Measurements from ENCODE around the gene KYNU.

DNA sequence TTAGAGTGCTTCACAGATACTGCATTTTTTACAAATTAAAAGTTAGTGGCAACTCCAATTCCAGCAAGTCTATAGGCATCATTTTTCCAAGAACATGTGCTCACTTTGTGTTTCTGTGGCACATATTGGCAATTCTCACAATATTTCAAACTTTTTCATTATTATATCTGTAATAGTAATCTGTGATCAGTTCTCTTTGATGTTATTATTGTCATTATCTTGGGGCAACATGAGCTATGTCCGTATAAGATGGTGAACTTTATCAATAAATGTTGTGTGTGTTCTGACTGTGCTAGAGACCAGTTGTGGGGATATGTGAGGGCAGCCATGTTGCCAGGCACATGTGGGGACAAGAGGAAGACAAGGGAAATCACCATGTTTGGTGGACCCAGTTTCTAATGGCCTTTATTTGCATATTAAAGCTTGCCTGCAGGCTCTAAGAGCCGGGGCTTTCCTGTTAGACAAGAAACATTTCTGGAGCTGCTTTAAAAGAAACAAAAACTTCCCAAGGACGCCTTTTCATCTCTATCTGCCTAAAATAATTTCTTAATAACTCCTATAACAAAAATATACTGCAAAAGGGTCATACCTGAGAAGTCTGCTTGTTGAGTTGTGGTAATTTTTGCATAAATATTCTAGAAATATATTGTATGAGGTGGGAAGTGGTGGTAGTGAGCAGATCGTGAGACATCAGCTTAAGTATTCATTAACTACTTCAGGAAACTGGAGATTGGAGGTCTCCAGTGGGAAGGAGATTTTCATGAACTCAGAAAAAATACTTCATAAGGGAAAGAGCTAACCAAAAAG is 37.2 kb downstream of the KYNU start:
- no peak for TF ChIP-seq CTCF (IDR thresholded peaks at IDR 0.05; ENCODE audit: poor library complexity)
- TF ChIP-seq EZH2 (IDR thresholded peaks at IDR 0.05; ENCODE audit: borderline replicate concordance), result no peak
- TF ChIP-seq EZH2phosphoT487 (IDR thresholded peaks at IDR 0.05; ENCODE audit: low read depth, severe bottlenecking, unreplicated experiment), result no peak

Measured in hepatocyte (in vitro differentiated cells).